ENCODE data around the gene ARNT2. TPM values are rescaled to one million over a fixed set of nuclear protein-coding genes. Genes with fewer than 3 reads are reported as not detected.

Gene ARNT2
- 4.1 and 10.4 TPM in 2 replicates for total RNA-seq

DNA sequence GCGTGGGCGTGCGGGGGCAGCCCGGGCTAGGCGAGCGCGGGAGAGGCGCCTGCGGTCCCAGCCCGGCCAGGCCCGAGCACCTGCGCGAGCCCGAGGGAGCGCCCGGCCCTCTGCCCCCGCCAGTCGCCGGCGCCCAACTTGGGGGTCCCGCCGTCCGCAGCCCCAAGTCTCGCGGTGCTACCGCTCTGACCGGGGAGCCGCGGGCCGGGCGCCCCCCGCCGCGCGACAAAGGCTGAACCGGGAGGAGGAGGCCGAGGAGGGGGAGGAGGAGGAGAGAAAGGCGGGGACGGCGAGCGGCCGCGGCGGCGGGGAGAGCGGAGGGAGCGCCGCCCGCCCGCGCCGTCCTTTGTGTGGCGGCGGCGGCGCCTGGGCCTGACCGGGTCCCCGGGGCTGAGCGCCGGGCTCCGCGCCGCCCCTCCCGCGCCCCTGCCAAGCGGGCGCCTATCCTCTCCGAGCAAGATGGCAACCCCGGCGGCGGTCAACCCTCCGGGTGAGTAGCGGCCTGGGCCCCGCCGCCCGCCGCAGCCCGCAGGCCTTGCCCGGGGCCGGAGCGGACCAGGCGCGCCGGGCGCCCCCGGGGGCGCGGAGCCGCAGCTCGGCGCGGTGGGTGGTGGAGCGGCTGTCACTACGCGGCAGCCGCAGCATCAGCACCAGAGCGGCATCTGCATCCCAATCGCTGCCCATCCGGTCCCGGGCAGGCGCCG is at the start of gene ARNT2:
Gene ARNT2 (plus strand): TSS at position 326 of the 704 bp plus-strand sequence. CDS start 134 bp downstream, at position 460.

Other genes starting within 250 kb of the ARNT2 start
- gene CTXND1, start 152.2 kb upstream of the ARNT2 start, total RNA-seq = not detected in 2 replicates

All from smooth muscle cell of the pulmonary artery (primary cell).